ENCODE measurements around the gene FHOD3.

Gene FHOD3

GRCh38 chr18:36308711-36309435, 11.4 kb downstream of the FHOD3 start:
- no peak for DNase-seq (ENCODE audit: low read depth)
- H3K4me3 ChIP-seq (ENCODE audit: low read depth, low read length): no peak overlapping the region
- no peak for TF ChIP-seq CTCF (IDR thresholded peaks at IDR 0.05; ENCODE audit: insufficient read depth, low read depth, low read length, missing control alignments)

- DNase-seq (ENCODE audit: low read depth): no peak
These were observed 12.2 kb downstream of the FHOD3 start for GRCh38 chr18:36309436-36310391.

GRCh38 chr18:36311026-36311570, 13.6 kb downstream of the FHOD3 start:
- no peak overlapping the region for H3K4me3 ChIP-seq (ENCODE audit: low read depth, low read length)
- no peak for TF ChIP-seq CTCF (IDR thresholded peaks at IDR 0.05; ENCODE audit: insufficient read depth, low read depth, low read length, missing control alignments)
- no peak for DNase-seq (ENCODE audit: low read depth)

More at GRCh38 chr18:36309436-36310391, 12.2 kb downstream of the FHOD3 start:
- TF ChIP-seq CTCF (IDR thresholded peaks at IDR 0.05; ENCODE audit: insufficient read depth, low read depth, low read length, missing control alignments): no peak
- no peak overlapping the region for H3K4me3 ChIP-seq (ENCODE audit: low read depth, low read length)

- no peak overlapping the region for H3K4me3 ChIP-seq (ENCODE audit: low read depth, low read length)
- no peak for DNase-seq (ENCODE audit: low read depth)
- TF ChIP-seq CTCF (IDR thresholded peaks at IDR 0.05; ENCODE audit: insufficient read depth, low read depth, low read length, missing control alignments): no peak
These were observed 15.4 kb downstream of the FHOD3 start for GRCh38 chr18:36312806-36313395.

- no peak for TF ChIP-seq CTCF (IDR thresholded peaks at IDR 0.05; ENCODE audit: insufficient read depth, low read depth, low read length, missing control alignments)
- no peak overlapping the region for H3K4me3 ChIP-seq (ENCODE audit: low read depth, low read length)
- DNase-seq (ENCODE audit: low read depth): peak; percentile 35
These were observed 16.6 kb downstream of the FHOD3 start for GRCh38 chr18:36314098-36314497.

GRCh38 chr18:36314754-36315153, 17.2 kb downstream of the FHOD3 start:
- no peak for TF ChIP-seq CTCF (IDR thresholded peaks at IDR 0.05; ENCODE audit: insufficient read depth, low read depth, low read length, missing control alignments)
- H3K4me3 ChIP-seq (ENCODE audit: low read depth, low read length): no peak overlapping the region
- DNase-seq (ENCODE audit: low read depth): no peak
